GM18502 (cell line): ENCODE measurements around the gene SNTB2.

ENCODE experiments used
- ATAC-seq: cut with Tn5 transposase; IDR thresholded peaks from one replicate; pipeline ENCODE4 v1.9.1; 2021; ENCODE audit warnings: mild to moderate bottlenecking; ENCODE audit not compliant: unreplicated experiment, poor library complexity

The SNTB2 gene

GRCh38 chr16:69313469-69313868, 126.5 kb downstream of the SNTB2 start:
- ATAC-seq = no peak

DNA sequence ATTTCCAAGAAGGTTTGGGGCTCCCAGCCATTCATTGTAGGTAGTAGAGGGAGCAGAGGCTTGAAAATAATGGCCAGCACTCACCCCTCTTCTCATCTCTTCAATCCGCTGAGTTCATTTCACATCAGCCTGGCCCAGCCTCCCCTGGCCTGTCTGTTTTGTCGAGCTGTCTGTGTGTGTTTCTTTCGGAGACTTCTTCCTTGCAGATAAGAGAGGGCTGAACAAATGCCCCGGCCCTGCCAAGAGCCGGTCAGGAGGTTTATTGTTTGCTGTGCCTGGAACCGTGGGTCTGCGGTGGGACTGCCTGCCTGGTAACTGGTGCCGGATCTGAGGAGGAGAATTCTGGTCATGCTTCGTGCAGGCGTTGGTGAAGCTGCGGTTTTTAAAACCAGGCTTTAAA, 127.6 kb downstream of the SNTB2 start:
- ATAC-seq = no peak

DNA sequence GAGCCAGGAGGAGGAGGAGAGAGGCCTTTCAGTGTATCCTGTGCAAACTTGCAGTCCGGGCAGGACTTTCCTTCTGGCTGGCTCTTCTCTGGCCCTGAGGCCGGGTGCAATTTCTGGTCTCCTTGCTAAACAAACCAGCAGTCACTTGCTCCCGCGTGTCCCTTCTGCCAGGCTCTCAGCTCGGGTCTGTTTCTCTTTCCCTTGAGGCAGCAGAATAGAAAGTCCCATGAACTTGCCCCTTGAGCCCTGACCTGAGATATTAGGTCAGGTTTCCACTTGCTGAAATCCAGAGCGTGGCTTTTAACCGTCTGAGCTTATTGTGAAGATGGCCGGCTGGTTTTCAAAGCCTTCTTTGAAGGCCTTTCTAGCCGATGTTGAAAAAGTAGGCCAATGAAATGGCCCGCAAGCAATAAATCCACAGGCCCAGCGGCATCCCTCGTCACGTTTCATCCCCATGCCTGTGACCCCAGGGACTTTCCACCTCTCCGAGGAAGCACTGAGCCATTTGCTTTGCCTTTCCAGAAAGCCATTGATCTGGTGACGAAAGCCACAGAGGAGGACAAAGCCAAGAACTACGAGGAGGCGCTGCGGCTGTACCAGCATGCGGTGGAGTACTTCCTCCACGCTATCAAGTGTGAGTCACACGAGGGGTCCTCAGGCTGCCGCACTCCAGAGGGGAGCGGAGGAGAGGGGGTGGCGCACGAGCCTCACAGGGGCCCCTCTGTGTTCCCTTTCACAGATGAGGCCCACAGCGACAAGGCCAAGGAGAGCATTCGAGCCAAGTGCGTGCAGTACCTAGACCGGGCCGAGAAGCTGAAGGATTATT, 128.7 kb downstream of the SNTB2 start:
- ATAC-seq = no peak

GRCh38 chr16:69316595-69317034, 129.7 kb downstream of the SNTB2 start:
- ATAC-seq = no peak

GRCh38 chr16:69318177-69318910, 131.4 kb downstream of the SNTB2 start:
- no peak for ATAC-seq

- ATAC-seq = no peak
Observed at GRCh38 chr16:69318911-69319289, 131.9 kb downstream of the SNTB2 start.

- ATAC-seq = no peak
Observed at GRCh38 chr16:69319381-69319780, 132.4 kb downstream of the SNTB2 start.

GRCh38 chr16:69319826-69320739, 133.1 kb downstream of the SNTB2 start:
- no peak for ATAC-seq

GRCh38 chr16:69320740-69321073, 133.7 kb downstream of the SNTB2 start:
- ATAC-seq = no peak

GRCh38 chr16:69321080-69321479, 134.1 kb downstream of the SNTB2 start:
- no peak for ATAC-seq

DNA sequence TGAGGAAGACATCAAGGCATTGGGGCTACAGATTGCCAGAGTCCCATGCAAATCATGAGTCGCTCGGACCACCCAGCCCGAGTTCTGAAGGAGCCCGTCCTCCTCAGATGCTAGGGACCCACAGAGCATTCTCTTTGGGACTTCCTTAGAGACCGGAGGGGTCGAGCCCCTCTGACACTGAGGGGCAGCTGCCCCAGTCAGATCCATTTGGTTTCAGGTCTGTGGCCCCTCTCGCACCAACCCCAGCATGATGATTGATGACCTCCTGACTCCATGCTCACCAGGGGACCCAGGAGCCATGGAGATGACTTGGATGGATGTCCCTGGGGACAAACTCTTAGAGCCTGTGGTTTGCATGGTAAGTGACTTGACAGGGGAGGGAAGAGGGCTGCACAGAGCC, 135.4 kb downstream of the SNTB2 start:
- ATAC-seq = no peak

DNA sequence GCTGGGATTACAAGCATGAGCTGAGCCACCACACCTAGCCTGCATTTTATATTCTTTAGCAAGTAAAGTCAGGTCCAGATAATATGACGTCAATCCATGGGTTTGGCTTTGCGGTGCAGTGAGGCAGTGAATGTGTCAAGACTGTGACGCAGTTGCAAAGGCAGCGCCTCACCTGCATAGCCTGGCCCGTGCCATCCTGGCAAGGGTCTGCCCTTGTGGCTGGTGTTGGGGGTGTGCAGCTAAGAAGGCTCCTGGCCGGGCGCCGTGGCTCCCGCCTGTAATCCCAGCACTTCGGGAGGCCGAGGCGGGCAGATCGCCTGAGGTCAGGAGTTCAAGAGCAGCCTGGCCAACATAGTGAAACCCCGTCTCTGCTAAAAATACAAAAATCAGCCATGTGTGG, 136.5 kb downstream of the SNTB2 start:
- ATAC-seq = no peak

GRCh38 chr16:69324013-69324531, 137.1 kb downstream of the SNTB2 start:
- no peak for ATAC-seq

DNA sequence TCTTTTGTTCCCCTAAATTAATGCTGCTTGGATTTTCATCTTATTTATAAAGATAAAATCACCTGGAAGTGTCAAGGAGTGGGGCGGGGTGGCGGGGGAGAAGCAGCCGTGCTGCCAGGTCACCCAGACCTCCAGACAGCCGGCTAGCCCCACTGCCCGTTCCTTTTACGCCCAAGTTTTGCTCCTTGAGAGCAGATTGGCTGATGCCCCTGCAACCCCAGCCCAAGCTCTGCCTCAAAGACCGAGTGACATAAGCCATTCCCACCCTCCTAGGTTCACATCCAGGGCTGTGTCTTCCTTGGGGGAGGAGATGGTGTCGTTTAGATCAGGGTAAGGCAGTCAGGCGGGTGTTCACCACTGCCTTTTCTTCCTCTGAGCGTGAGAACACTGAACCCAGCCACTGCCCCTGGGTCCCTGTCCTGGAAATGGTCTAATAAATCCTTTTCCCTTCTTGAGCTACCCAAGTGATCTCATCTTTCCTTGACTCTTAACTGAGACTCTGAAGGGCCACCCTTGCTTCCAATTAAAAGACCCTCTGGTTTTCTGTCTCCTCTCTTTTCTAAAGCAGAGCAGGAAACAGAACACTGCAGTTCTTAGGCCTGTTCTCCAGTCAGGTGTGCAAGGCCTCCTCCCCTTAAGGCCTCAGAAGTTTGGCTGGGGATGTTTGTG, 137.8 kb downstream of the SNTB2 start:
- ATAC-seq = no peak

DNA sequence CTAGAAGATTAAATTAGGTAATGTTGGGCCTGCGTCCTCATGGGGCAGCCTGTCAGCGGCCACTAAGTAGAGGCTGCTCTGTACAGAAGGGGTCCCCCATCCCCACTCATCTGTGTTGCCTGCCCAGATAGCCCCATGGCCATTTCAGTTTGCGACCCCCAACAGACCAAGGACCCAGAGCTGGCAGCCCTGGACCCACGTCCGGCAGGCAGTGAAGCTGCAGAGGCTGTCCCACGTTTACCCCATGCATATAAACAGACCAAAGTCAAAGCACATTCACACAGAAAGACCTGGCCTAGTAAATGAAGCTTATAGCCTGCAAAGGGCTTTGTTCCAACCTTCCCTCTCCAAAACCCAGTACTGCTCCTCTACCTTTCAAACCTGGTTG, 138.8 kb downstream of the SNTB2 start:
- ATAC-seq = no peak

- no peak for ATAC-seq
Observed at GRCh38 chr16:69326172-69326873, 139.4 kb downstream of the SNTB2 start.

DNA sequence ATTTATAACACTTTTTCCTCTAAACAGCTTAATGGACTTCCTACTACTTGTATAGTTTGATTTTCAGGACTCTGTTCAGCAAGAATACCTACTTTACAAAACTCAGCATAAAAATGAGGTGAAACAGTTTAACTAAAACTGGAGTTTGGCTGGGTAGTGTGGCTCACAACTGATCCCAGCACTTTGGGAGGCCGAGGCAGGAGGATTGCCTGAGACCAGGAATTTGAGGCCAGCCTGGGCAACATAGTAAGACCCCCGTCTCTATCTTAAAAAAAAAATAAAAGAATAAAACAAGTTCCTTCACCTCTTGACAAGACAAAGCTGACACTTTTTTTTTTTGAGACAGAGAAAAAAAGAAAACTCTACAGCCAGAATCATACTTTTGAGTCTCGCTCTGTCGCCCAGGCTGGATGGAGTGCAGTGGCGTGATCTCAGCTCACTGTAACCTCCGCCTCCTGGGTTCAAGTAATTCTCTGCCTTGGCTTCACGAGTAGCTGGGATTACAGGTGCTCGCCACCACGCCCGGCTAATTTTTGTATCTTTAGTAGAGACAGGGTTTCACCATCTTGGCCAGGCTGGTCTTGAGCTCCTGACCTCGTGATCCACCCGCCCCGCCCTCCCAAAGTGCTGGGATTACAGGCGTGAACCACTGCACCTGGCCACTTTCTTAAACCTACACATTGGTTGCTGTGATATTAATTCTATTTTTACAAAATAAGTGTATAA, 140.8 kb downstream of the SNTB2 start:
- no peak for ATAC-seq

- ATAC-seq = no peak
Observed at GRCh38 chr16:69328854-69329316, 141.9 kb downstream of the SNTB2 start.
